Activated CD4-positive, alpha-beta T cell treated with anti-CD3 and anti-CD28 coated beads, Interleukin-2, amount 50 U/mL, for 48 hours (primary cell): ENCODE results near the gene MAP3K3.

Experiments
- DNase-seq, 2 experiments: peaks; one replicate each; pipeline ENCODE4 v3.0.0-alpha.2; 2020

The MAP3K3 gene

GRCh38 chr17:63653050-63653449 is 30.8 kb downstream of the MAP3K3 start:
- DNase-seq: no peak

- DNase-seq: no peak
Observed at GRCh38 chr17:63657786-63658185, 35.6 kb downstream of the MAP3K3 start.

DNA sequence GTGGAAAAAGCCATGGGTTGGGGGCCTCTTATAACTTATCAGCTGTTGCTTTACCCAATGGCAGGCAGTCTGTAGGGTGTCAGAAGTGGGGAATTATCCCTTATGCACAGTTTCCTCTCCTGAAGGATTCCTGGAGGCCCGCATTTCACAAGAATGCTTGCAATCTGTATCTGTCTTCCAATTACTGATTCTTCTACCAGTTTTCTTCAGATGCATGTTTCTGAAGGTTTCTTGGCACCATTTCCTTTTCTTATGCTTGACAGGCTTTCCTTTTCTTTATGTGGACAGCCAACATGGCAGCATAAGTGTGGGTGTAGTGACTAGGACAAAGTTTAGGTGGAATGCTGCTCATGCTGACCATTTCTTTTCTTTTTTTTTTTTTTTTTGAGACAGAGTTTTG is 36.1 kb downstream of the MAP3K3 start:
- no peak for DNase-seq

GRCh38 chr17:63659850-63660249 is 37.6 kb downstream of the MAP3K3 start:
- no peak for DNase-seq

DNA sequence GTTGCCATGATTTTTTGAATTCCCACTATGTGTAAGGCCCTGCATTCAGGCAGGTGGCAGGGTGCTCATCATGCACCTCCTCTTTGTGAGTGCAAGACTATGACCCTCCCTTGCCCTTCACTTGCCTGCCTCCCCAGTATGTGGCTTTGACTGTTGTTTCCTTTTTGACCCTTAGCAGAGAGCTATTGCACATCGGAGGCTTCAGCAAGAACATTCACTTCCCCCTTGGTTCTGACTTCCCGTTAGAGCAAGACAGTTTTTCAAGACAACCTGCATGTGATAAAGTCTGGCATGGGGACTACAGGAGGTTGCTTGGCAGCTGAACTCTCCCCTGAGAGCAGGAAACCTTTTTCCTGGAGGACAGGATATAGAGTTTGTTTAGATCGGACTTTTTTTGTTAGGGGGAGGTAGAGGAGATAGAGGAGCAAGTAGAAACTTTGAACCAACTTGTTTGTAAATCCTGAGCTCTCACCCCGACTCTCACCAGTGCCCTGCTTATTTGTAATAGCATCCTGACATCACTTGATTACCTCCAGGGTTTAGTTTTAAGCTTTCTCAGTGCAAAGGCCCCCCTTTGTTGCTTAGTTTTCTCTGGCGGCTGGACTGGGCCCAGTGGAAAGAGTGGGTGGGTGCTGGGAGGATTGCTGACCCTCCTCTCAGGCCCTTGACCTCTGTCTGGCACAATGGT is 43.5 kb downstream of the MAP3K3 start:
- no peak for DNase-seq

DNA sequence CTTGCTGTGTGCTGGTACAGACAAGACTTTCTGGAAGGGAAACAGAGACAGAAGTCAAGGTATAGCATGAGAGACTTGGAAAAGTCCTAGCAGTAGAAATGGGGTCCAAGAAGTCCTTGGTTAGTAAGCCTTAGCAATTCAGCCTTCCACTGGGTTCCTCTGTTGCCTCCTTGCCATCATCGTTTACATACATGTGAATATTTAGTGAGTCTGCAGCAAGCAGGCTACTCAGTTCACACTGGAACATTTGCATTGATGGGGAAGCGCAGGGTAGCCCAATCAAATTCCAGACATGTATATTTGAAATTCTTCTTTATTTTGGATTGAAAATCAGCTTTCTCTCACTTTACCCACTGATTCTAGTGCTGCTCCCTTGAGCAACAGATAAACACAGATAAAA is 50.6 kb downstream of the MAP3K3 start:
- DNase-seq: no peak

GRCh38 chr17:63675231-63675606 is 53.0 kb downstream of the MAP3K3 start:
- DNase-seq: no peak

- no peak for DNase-seq
Observed at GRCh38 chr17:63675607-63676546, 53.7 kb downstream of the MAP3K3 start.

GRCh38 chr17:63676584-63676983 is 54.4 kb downstream of the MAP3K3 start:
- DNase-seq: no peak

DNA sequence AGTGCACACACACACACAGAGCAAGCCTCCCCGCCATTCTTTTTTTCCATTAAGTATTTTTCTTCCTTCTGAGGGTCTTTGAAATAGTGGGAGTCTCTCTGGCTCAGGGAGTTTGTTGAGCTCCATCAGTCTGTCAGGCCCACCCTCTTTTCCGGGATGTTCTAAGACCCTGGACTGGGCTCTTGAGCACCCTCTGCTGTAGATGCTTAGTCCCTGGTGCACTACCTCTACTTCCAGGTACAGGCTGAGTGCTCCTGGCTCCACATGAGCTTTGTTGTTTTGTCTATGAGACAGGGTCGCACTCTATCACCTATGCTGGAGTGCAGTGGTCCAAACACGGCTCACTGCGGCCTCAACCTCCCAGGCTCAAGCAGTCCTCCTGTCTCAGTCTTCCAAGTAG is 57.0 kb downstream of the MAP3K3 start:
- no peak for DNase-seq

DNA sequence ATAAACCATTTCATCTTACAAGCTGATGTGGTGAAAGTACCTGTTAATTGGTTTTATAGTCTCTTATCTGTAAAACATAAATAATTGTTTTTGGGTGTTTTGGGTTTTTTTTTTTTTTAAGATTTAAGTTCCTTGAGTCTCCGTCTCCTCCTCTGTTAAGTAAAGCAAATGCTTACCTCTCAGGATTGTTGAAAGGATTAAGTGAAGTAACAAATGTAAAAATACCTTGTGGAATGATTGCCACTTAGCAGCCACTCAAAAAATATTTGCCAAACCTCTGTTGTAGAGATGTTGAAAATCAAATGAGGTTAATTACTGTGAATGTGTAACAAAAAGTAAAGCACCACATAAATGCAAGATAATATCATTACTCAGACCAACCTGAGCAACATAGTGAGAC is 58.5 kb downstream of the MAP3K3 start:
- no peak for DNase-seq

GRCh38 chr17:63681530-63681929 is 59.3 kb downstream of the MAP3K3 start:
- no peak for DNase-seq

DNA sequence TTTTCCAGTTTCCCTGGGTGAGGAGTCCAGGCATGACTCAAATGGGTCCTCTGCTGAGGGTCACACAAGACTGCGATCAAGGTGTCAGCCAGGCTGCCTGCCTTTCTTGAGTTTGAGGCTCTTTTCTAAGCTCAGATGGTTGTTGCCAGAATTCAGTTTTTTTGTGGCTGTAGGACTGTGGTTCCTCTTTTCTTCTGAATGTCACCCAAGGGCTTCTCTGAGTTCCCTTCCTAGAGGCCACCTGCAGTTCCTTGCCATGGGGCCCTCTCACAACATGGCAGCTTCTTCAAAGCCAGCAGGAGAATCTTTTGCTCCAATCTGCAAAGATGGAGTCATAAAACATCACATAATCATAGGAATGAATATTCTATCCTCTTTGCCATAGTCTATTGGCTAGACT is 60.2 kb downstream of the MAP3K3 start:
- no peak for DNase-seq

- no peak for DNase-seq
Observed at GRCh38 chr17:63682981-63683380, 60.8 kb downstream of the MAP3K3 start.

DNA sequence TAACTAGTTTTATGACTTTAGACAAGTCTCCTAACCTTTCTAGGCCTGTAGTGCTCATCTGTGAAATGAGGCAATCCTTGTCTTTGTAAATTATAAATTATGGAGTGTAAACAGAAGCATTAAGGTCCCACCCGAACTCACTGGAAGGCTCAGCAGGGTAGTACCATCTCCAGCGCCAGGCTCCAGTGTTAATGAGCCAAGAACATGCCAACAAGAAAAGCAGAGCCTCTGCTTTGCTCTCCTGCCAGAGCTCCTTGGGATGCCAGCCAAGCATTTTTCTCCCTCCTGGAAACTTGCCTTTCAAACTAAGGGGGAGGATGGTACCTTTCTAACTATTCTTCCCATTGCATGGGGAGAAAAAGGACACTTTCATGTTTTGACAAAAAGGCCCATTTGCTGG is 62.8 kb downstream of the MAP3K3 start:
- DNase-seq: no peak

- no peak for DNase-seq
Observed at GRCh38 chr17:63685578-63685977, 63.4 kb downstream of the MAP3K3 start.

DNA sequence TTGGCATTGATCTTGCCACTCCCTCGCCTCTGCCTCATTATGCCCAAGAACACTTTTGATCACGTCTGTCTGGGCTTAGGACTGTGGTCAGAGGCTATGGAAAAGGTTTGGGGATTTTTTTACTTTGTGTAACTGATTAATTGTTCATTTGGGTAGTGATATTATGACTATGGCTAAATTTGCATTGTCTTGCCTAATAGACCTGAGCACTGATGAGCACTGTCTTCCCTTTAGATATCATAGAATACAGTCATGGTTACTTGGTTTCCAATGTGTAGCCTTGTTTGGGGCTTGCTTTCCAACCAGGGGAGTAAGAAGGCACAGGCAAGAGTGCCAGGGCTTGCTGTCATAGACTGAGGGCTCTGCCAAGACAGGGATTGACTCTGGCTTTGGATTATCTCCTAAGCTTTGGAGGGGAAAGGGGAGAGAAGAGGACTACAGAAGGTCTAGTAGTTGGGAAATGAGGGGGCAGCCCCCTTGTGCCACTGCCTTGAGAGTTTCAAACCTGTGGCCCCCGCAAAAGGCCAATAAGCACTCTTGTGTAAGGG is 64.0 kb downstream of the MAP3K3 start:
- DNase-seq: peak in 1 of 2 experiments; percentile 25

DNA sequence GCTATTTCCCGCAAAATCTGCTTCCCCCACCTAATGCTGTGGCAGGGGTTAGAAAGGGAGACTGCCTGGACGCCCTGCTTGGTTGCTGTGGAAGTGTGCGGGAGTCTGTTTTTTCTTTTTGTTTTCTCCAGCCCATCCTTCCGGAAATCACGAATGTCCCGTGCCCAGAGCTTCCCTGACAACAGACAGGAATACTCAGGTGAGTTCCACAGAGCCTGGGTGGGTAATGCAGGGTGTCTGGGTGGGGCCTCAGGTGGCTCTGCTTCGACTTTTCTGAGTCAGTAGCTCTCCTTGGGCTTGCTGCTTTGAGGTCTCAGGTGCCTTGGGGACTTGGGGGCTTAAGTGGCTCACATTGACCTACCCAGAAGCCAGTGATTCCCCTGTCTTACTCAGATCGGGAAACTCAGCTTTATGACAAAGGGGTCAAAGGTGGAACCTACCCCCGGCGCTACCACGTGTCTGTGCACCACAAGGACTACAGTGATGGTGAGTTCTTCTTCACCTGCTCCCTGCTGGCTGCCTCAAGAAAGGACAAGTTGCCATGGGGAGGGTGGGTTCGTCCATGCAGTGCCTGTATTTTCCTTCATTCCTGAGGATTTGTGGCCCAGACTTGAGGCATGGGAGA is 66.3 kb downstream of the MAP3K3 start:
- no peak for DNase-seq

GRCh38 chr17:63689479-63689878 is 67.3 kb downstream of the MAP3K3 start:
- DNase-seq: no peak

DNA sequence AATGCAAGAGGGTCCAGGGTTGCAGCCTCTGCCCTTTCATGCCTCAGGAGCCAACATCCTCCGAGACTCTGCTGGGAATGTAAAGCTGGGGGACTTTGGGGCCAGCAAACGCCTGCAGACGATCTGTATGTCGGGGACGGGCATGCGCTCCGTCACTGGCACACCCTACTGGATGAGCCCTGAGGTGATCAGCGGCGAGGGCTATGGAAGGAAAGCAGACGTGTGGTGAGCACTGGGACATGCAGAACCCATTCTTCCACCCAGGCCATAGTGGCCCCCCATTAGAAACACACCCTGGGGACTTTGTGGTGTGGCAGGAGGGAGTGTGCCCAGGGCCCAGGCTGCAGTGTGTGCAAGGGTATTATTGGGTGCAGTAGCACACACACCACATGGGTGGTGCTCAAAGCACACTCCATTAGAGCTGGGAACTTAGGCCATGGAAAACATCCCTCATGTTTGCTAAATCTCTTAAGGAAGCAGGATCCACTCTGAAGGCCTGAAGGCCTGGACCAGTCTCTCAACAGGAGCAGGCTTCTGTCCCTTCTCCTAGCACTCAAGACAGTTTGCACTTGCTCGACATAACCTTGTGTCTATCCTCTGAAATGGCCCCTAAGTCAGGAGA is 70.1 kb downstream of the MAP3K3 start:
- DNase-seq: no peak

DNA sequence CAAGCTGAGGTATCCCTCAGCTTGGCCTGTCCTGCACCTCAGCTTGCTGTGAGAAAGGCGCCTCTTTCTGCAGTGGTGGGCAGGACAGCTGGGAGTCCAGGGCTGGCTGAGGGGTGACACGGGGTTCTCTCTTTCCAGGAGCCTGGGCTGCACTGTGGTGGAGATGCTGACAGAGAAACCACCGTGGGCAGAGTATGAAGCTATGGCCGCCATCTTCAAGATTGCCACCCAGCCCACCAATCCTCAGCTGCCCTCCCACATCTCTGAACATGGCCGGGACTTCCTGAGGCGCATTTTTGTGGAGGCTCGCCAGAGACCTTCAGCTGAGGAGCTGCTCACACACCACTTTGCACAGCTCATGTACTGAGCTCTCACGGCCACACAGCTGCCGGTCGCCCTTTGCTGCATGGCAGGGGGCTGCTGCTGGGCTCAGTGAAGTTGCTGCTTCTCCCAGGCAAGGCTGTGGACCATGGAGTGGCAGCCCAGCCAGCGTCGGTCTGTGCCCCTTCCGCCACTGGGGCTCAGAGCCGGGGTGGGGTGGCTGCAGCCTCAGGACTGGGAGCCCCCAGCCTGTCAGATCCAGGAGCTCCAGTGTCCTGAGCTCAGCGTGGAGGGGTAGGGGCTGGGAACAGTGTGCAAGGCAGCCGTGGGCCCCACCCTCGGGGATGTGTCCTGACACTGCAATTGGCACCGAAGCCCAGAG is 71.3 kb downstream of the MAP3K3 start:
- DNase-seq: no peak

DNA sequence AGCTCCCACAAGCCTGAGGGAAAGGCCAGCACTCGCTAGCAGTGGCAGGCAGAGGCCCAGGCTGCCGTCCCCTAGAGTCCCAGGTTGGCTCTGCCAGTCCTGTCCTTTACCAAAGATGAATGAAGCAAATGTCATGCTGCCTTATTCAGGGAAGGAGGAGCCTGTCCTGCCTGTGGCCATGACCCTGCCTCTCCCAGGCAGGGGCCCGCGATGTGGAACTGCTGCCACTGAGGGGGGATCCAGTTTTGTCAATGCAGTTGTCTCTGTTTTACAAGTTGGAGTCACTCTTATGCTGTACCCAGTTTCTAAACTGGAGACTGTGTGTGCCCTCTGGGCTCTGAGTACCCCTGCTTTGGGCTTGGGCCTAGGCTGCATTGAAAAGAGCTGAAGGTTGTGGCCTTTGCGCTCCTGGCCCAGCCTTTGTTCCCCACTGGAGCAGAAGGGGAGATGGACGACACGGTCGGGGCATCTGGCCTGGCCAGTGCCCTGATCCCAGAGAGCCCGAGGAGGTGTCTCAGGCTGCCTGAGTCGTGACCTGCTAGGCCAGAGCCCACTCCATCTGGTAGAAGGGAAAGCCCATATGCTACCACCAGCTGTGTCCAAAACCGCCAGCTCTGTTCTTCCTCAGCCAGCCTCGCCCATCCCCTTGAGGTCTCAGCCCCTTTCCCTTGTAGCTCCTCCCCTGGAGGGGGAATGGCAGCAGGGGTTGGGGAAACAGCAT is 72.2 kb downstream of the MAP3K3 start:
- no peak for DNase-seq
